WTC11 (cell line): ENCODE data around the gene TTLL5. TPM values are rescaled to one million over a fixed set of nuclear protein-coding genes. Genes with fewer than 3 reads are reported as not detected.

Experiments
- ATAC-seq: fragments of 200-7000 bp; cut with Tn5 transposase; 2 replicates; pipeline ENCODE4 v1.10.0; 2021; ENCODE audit warnings: mild to moderate bottlenecking, moderate library complexity
- CTCF ChIA-PET: fragments of 300-600 bp; sonication (Branson Sonifier 250); formaldehyde crosslinking; loops from one replicate; lab custom pipeline; 2021; ENCODE audit warnings: antibody characterized with exemption; lab: Charles Lee
- POLR2A ChIA-PET: fragments of 350-600 bp; sonication (Branson Sonifier 250); formaldehyde crosslinking; loops from one replicate; lab custom pipeline; 2021; ENCODE audit warnings: antibody characterized with exemption; lab: Charles Lee
- DNase-seq: peaks from one replicate; pipeline ENCODE4 v3.0.0; 2021; ENCODE audit warnings: low spot score
- H3K27ac Mint-ChIP-seq: 2 replicates; pipeline ENCODE4 v1.8.0; 2021; ENCODE audit warnings: mixed read lengths
- H3K27me3 Mint-ChIP-seq: 2 replicates; pipeline ENCODE4 v1.8.0; 2021; ENCODE audit warnings: low read depth, mild to moderate bottlenecking, moderate library complexity, mixed read lengths
- H3K36me3 Mint-ChIP-seq: 2 replicates; pipeline ENCODE4 v1.8.0; 2021; ENCODE audit warnings: mixed read lengths
- H3K4me1 Mint-ChIP-seq: 2 replicates; pipeline ENCODE4 v1.8.0; 2022; ENCODE audit warnings: mixed read lengths
- H3K4me3 Mint-ChIP-seq: 2 replicates; pipeline ENCODE4 v1.8.0; 2021; ENCODE audit warnings: mild to moderate bottlenecking, moderate library complexity, mixed read lengths
- H3K9me3 Mint-ChIP-seq: 2 replicates; pipeline ENCODE4 v1.8.0; 2021; ENCODE audit warnings: mixed read lengths
- ARID4B ChIP-seq: sonication (generic); formaldehyde crosslinking; IDR thresholded peaks from 2 replicates; pipeline ENCODE4 v1.8.0; 2023; ENCODE audit warnings: missing genetic modification reagents, mild to moderate bottlenecking, borderline replicate concordance
- E2F1 ChIP-seq: sonication (generic); formaldehyde crosslinking; IDR thresholded peaks from 2 replicates; pipeline ENCODE4 v1.8.0; 2022; ENCODE audit warnings: mild to moderate bottlenecking, missing genetic modification reagents
- ELF4 ChIP-seq: sonication (generic); formaldehyde crosslinking; IDR thresholded peaks from 2 replicates; pipeline ENCODE4 v1.8.1; 2022; ENCODE audit warnings: low read depth, mild to moderate bottlenecking, moderate library complexity, missing genetic modification reagents
- ETV6 ChIP-seq: sonication (generic); formaldehyde crosslinking; IDR thresholded peaks from 2 replicates; pipeline ENCODE4 v1.8.1; 2022; ENCODE audit warnings: mild to moderate bottlenecking, missing genetic modification reagents
- FOXK1 ChIP-seq: sonication (generic); formaldehyde crosslinking; IDR thresholded peaks from 2 replicates; pipeline ENCODE4 v1.8.0; 2022; ENCODE audit warnings: mild to moderate bottlenecking, moderate library complexity, missing genetic modification reagents
- HMGA2 ChIP-seq: fragments of 250-450 bp; sonication (Bioruptor Pico); IDR thresholded peaks from 2 replicates; pipeline ENCODE4 v1.4.0; 2021; ENCODE audit warnings: mild to moderate bottlenecking, moderate library complexity
- IRF2 ChIP-seq: sonication (generic); formaldehyde crosslinking; IDR thresholded peaks from 2 replicates; pipeline ENCODE4 v1.8.0; 2022; ENCODE audit warnings: low read depth, missing genetic modification reagents, borderline replicate concordance
- MXD4 ChIP-seq: fragments of 250-450 bp; sonication (Bioruptor Pico); IDR thresholded peaks from 2 replicates; pipeline ENCODE4 v1.8.0; 2021; ENCODE audit warnings: mild to moderate bottlenecking, moderate library complexity, borderline replicate concordance
- OVOL2 ChIP-seq: fragments of 250-450 bp; sonication (Bioruptor Pico); IDR thresholded peaks from 2 replicates; pipeline ENCODE4 v1.9.0; 2021; ENCODE audit warnings: mild to moderate bottlenecking, borderline replicate concordance
- SMAD4 ChIP-seq: sonication (generic); formaldehyde crosslinking; IDR thresholded peaks from 2 replicates; pipeline ENCODE4 v1.8.0; 2022; ENCODE audit warnings: mild to moderate bottlenecking, missing genetic modification reagents
- TCF7 ChIP-seq: sonication (generic); formaldehyde crosslinking; IDR thresholded peaks from 2 replicates; pipeline ENCODE4 v1.8.0; 2022; ENCODE audit warnings: mild to moderate bottlenecking, low read depth, missing genetic modification reagents, moderate library complexity
- TP53 ChIP-seq: sonication (generic); formaldehyde crosslinking; IDR thresholded peaks from 2 replicates; pipeline ENCODE4 v1.8.1; 2023; ENCODE audit warnings: mild to moderate bottlenecking, missing genetic modification reagents
- ZBTB21 ChIP-seq: sonication (generic); formaldehyde crosslinking; IDR thresholded peaks from 2 replicates; pipeline ENCODE4 v1.8.1; 2023; ENCODE audit warnings: mild to moderate bottlenecking, missing genetic modification reagents, borderline replicate concordance
- ZNF121 ChIP-seq: sonication (generic); formaldehyde crosslinking; IDR thresholded peaks from 2 replicates; pipeline ENCODE4 v1.8.0; 2023; ENCODE audit warnings: missing genetic modification reagents
- ZNF219 ChIP-seq: sonication (generic); formaldehyde crosslinking; IDR thresholded peaks from 2 replicates; pipeline ENCODE4 v1.8.0; 2023; ENCODE audit warnings: missing genetic modification reagents, mild to moderate bottlenecking, borderline replicate concordance
- ZNF512 ChIP-seq: sonication (generic); formaldehyde crosslinking; IDR thresholded peaks from 2 replicates; pipeline ENCODE4 v1.8.1; 2022; ENCODE audit warnings: missing genetic modification reagents, borderline replicate concordance
- ZSCAN18 ChIP-seq: fragments of 250-450 bp; sonication (Bioruptor Pico); IDR thresholded peaks from 2 replicates; pipeline ENCODE4 v2.1.2; 2022; ENCODE audit warnings: mild to moderate bottlenecking, moderate library complexity
- total RNA-seq: library from RNA; stranded (reverse); gene quantifications from 3 replicates; pipeline ENCODE4 v1.2.3, GENCODE V29; 2021
- TF ChIP-seq, protein P1 (sequence below): fragments of 250-450 bp; sonication (Bioruptor Pico); IDR thresholded peaks from 2 replicates; pipeline ENCODE4 v1.9.0; 2021; ENCODE audit warnings: moderate library complexity, mild to moderate bottlenecking, inconsistent platforms, borderline replicate concordance
- TF ChIP-seq, protein P2 (sequence below): sonication (generic); formaldehyde crosslinking; IDR thresholded peaks from 2 replicates; pipeline ENCODE4 v1.8.1; 2022; ENCODE audit warnings: mild to moderate bottlenecking, moderate library complexity, missing genetic modification reagents
- TF ChIP-seq, protein P3 (sequence below): sonication (generic); formaldehyde crosslinking; IDR thresholded peaks from 2 replicates; pipeline ENCODE4 v1.8.0; 2022; ENCODE audit warnings: mild to moderate bottlenecking, missing genetic modification reagents
- TF ChIP-seq, protein P4 (sequence below): sonication (generic); formaldehyde crosslinking; IDR thresholded peaks from 2 replicates; pipeline ENCODE4 v1.8.1; 2023; ENCODE audit warnings: mild to moderate bottlenecking, missing genetic modification reagents
- TF ChIP-seq, protein P5 (sequence below): sonication (generic); formaldehyde crosslinking; IDR thresholded peaks from 2 replicates; pipeline ENCODE4 v1.8.1; 2022; ENCODE audit warnings: mild to moderate bottlenecking, missing genetic modification reagents, moderate library complexity, borderline replicate concordance

TTLL5 gene
- total RNA-seq, 1 experiment from 2014 or later, result 39.6 TPM

DNA sequence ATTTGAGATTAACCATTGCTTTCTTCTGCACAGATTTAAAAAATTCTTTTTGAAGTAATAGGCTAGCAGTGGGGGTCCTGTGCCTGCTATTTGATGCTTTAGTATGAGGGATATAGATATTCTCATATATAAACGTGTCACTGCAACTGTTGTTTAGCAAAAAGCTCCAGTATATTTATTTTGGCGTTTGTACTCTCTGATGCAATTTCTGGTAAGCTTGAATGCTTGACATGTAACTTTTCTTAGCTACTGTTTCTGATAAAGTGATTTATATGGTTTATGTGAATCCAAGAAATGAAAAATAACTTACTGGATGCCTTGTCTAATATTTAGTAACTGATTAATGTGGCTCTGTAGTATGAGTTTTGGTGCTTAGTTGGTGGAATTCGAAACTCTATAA, 77.1 kb downstream of the TTLL5 start:
- no peak for DNase-seq
- no peak for ATAC-seq
- CTCF ChIA-PET, result interaction anchor here (1.0 to 2.9 kb wide), 2 partner anchors 27 to 29 kb away, joined by 3 to 11 read pairs; no protein-coding TSS in a partner anchor
- TF ChIP-seq, protein P1, sequence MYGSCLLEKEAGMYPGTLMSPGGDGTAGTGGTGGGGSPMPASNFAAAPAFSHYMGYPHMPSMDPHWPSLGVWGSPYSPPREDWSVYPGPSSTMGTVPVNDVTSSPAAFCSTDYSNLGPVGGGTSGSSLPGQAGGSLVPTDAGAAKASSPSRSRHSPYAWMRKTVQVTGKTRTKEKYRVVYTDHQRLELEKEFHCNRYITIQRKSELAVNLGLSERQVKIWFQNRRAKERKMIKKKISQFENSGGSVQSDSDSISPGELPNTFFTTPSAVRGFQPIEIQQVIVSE (CRISPR knock-in tag), result no peak
- TF ChIP-seq, protein P2, sequence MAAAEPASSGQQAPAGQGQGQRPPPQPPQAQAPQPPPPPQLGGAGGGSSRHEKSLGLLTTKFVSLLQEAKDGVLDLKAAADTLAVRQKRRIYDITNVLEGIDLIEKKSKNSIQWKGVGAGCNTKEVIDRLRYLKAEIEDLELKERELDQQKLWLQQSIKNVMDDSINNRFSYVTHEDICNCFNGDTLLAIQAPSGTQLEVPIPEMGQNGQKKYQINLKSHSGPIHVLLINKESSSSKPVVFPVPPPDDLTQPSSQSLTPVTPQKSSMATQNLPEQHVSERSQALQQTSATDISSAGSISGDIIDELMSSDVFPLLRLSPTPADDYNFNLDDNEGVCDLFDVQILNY (CRISPR knock-in tag), result no peak
- no peak for TF ChIP-seq HMGA2 (CRISPR knock-in tag)
- no peak for TF ChIP-seq SMAD4
- no peak for TF ChIP-seq FOXK1 (CRISPR knock-in tag)
- no peak for TF ChIP-seq OVOL2 (CRISPR knock-in tag)
- TF ChIP-seq TP53 (CRISPR knock-in tag), result no peak
- no peak for TF ChIP-seq ETV6 (CRISPR knock-in tag)
- no peak for TF ChIP-seq ELF4 (CRISPR knock-in tag)
- no peak for TF ChIP-seq ZBTB21
- TF ChIP-seq, protein P3, sequence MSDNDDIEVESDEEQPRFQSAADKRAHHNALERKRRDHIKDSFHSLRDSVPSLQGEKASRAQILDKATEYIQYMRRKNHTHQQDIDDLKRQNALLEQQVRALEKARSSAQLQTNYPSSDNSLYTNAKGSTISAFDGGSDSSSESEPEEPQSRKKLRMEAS (CRISPR knock-in tag), result no peak
- TF ChIP-seq TCF7 (CRISPR knock-in tag), result no peak
- no peak for TF ChIP-seq ZNF512 (CRISPR knock-in tag)
- no peak for TF ChIP-seq ZSCAN18 (CRISPR knock-in tag)
- TF ChIP-seq IRF2 (CRISPR knock-in tag), result no peak
- no peak for TF ChIP-seq ZNF219 (CRISPR knock-in tag)
- TF ChIP-seq, all 79 proteins: peak for 0
- peaks cover 4% of the 10 kb centered on the region for H3K4me1 Mint-ChIP-seq
- H3K36me3 Mint-ChIP-seq, result peaks cover 11% of the 10 kb centered on the region; the same call in 1 of the 2 replicates
- no peaks in the 10 kb centered on the region for H3K27me3 Mint-ChIP-seq
- POLR2A ChIA-PET, result no interaction called here
- no peak overlapping the region for H3K27ac Mint-ChIP-seq
- no peaks in the 10 kb centered on the region for H3K9me3 Mint-ChIP-seq
- H3K4me3 Mint-ChIP-seq, result no peak overlapping the region

DNA sequence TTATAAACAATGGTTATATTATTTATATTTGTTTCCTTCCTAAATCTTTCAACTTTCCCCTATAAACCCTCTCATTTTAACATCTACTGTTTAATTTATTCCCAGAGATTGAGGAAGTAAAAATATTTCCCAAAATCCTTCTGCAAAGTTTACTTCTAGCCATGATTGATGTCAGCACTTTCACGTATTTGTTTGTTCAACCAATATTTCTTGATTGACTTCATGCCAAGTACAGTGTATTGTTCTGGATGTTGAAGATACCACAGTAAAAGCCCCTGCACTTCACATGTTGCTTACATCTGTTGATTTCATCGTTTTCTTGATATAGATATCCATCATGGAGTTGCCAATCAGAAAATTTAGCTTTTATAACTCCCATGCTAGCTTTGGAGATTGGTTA, 81.8 kb downstream of the TTLL5 start:
- DNase-seq, result no peak
- no peak overlapping the region for H3K4me3 Mint-ChIP-seq
- no peaks in the 10 kb centered on the region; the same call in 1 of the 2 replicates for H3K27me3 Mint-ChIP-seq
- ChIA-PET CTCF (interaction anchor here (0.6 kb wide), 1 partner anchor 301 kb away, joined by 6 read pairs; no protein-coding TSS in a partner anchor), POLR2A (no interaction called here)
- H3K36me3 Mint-ChIP-seq, result peaks cover 48% of the 10 kb centered on the region
- H3K27ac Mint-ChIP-seq, result no peak overlapping the region
- peaks cover 15% of the 10 kb centered on the region for H3K9me3 Mint-ChIP-seq
- peaks cover 4% of the 10 kb centered on the region; the same call in 1 of the 2 replicates for H3K4me1 Mint-ChIP-seq
- no peak for ATAC-seq
- no peak for TF ChIP-seq E2F1
- no peak for TF ChIP-seq ZNF121
- no peak for TF ChIP-seq ARID4B (CRISPR knock-in tag)
- TF ChIP-seq, protein P4, sequence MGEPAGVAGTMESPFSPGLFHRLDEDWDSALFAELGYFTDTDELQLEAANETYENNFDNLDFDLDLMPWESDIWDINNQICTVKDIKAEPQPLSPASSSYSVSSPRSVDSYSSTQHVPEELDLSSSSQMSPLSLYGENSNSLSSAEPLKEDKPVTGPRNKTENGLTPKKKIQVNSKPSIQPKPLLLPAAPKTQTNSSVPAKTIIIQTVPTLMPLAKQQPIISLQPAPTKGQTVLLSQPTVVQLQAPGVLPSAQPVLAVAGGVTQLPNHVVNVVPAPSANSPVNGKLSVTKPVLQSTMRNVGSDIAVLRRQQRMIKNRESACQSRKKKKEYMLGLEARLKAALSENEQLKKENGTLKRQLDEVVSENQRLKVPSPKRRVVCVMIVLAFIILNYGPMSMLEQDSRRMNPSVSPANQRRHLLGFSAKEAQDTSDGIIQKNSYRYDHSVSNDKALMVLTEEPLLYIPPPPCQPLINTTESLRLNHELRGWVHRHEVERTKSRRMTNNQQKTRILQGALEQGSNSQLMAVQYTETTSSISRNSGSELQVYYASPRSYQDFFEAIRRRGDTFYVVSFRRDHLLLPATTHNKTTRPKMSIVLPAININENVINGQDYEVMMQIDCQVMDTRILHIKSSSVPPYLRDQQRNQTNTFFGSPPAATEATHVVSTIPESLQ (CRISPR knock-in tag), result no peak
- TF ChIP-seq, protein P5, sequence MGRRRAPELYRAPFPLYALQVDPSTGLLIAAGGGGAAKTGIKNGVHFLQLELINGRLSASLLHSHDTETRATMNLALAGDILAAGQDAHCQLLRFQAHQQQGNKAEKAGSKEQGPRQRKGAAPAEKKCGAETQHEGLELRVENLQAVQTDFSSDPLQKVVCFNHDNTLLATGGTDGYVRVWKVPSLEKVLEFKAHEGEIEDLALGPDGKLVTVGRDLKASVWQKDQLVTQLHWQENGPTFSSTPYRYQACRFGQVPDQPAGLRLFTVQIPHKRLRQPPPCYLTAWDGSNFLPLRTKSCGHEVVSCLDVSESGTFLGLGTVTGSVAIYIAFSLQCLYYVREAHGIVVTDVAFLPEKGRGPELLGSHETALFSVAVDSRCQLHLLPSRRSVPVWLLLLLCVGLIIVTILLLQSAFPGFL (CRISPR knock-in tag), result no peak
- TF ChIP-seq MXD4 (CRISPR knock-in tag), result no peak
